Esophagus muscularis mucosa (tissue), 4 donors: ENCODE data around the gene CMPK1. TPM values are rescaled to one million over a fixed set of nuclear protein-coding genes. Genes with fewer than 3 reads are reported as not detected.
A peak's percentile ranks its signal among the peaks of the same experiment; 100 is the strongest.
"Not testable (repeated sequence)": the region's sequence is repeated elsewhere in the genome, so short reads cannot be mapped to it uniquely, and the experiment has no call there.

ENCODE experiments used
- DNase-seq: peaks from one replicate; pipeline ENCODE4 v3.0.0-alpha.2; 2017; ENCODE audit errors: extremely low spot score
- H3K27ac ChIP-seq, 4 donors: fragments of 200-600 bp; sonication (generic); replicated peaks in 1 of 4; 1 replicate in 3 of 4; 2 replicates in 1 of 4; pipeline ENCODE4 v1.5.1; 2016 to 2019; ENCODE audit warnings: mild to moderate bottlenecking in 1 of 4
- H3K27me3 ChIP-seq, 4 donors: fragments of 200-600 bp; sonication (generic); one replicate each; pipeline versions ENCODE4 v1.5.1 to v1.6.0; 2016 to 2019
- H3K36me3 ChIP-seq, 4 donors: fragments of 200-600 bp; sonication (generic); one replicate each; pipeline ENCODE4 v1.5.1; 2016 to 2019
- H3K4me1 ChIP-seq, 4 donors: fragments of 200-600 bp; sonication (generic); one replicate each; pipeline ENCODE4 v1.5.1; 2016 to 2019
- H3K4me3 ChIP-seq, 4 donors: fragments of 200-600 bp; sonication (generic); 1 replicate in 2 of 4; 2 replicates in 2 of 4; pipeline ENCODE4 v1.5.1; 2016 to 2019; ENCODE audit warnings: mild to moderate bottlenecking in 4 of 4, moderate library complexity in 1 of 4
- H3K9me3 ChIP-seq, 4 donors: fragments of 200-600 bp; sonication (generic); 1 replicate in 3 of 4; 2 replicates in 1 of 4; pipeline ENCODE4 v1.5.1; 2016 to 2019
- EP300 ChIP-seq: sonication (generic); formaldehyde crosslinking; IDR thresholded peaks from one replicate; pipeline ENCODE4 v1.6.1; 2017; ENCODE audit warnings: antibody characterized with exemption
- POLR2A ChIP-seq: fragments of 450-650 bp; IDR thresholded peaks from one replicate; pipeline ENCODE4 v1.6.1; 2017; ENCODE audit warnings: antibody characterized with exemption, moderate library complexity, mild to moderate bottlenecking, low read depth
- POLR2AphosphoS5 ChIP-seq, 2 donors: sonication (generic); formaldehyde crosslinking; IDR thresholded peaks; one replicate each; pipeline ENCODE4 v1.6.1; 2017; ENCODE audit warnings: antibody characterized with exemption in 2 of 2
- WGBS: methylation state at CpG from one replicate; pipeline ENCODE4 v1.1.5; 2018; 5-methylcytosine and 5-hydroxymethylcytosine counted together
- intact Hi-C: fragments of 100-400 bp; cut with DNase I; formaldehyde crosslinking; loops from one replicate; pipeline ENCODE4 v1.15.1; 2023
- total RNA-seq, 4 donors: library from RNA; depleted of rRNA; stranded (reverse); fragments of >200 nt; gene quantifications; one replicate each; pipeline versions ENCODE4 v1.1.0 to v1.2.1, GENCODE V29; 2016
- TF ChIP-seq, protein P1 (sequence below), 3 experiments: fragments of 200-600 bp in 2 of 3; fragments of 450-650 bp in 1 of 3; sonication (generic) in 2 of 3; IDR thresholded peaks; one replicate each; pipeline ENCODE4 v1.5.1; 2017 to 2019; ENCODE audit warnings: antibody characterized with exemption in 3 of 3, mild to moderate bottlenecking in 2 of 3, moderate library complexity in 1 of 3

CMPK1 gene, protein sequence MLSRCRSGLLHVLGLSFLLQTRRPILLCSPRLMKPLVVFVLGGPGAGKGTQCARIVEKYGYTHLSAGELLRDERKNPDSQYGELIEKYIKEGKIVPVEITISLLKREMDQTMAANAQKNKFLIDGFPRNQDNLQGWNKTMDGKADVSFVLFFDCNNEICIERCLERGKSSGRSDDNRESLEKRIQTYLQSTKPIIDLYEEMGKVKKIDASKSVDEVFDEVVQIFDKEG
- 100 to 1,000 TPM in 3 of 4 donors, 10 to 100 TPM in 1; 94.6 to 167 (median 121) TPM for total RNA-seq

DNA sequence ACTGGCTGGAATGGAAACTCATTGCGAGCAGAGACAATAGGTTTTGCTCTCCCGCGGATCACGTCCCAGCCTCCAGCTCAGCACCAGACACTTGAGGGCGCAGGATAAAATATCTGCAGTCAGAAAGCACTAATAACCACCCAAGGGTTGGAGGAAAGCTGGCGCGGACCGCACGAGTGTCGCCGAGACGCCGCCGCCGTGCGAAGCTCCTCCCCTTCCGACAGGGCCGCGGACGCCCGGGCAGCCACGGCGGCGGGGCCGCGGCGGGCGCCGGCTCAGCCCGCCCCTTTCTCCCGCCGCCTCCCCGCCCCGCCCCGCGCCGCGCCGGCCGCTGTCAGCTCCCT lies at the start of gene CMPK1:
TSS of gene CMPK1 (plus strand) at position 213 of the 344 bp plus-strand sequence. CDS start 156 bp downstream, outside the sequence.
- Histone ChIP-seq H3K4me3 (peak within 1 kb of the TSS; percentile 92 to 98 (median 96)), H3K27me3 (no peaks in the 10 kb centered on the region), H3K4me1 (peaks cover 24 to 51% (median 49%) of the 10 kb centered on the region in 4 donors), H3K27ac (peak within 1 kb of the TSS; percentile 99), H3K9me3 (no peaks in the 10 kb centered on the region), H3K36me3 (no peaks in the 10 kb centered on the region)
- DNase-seq = peak; percentile 93
- intact Hi-C loops = loop anchor here (2.0 kb wide), 1 partner anchor 17 kb away; no protein-coding TSS in a partner anchor
- 0% methylated on average over 5 of the region's 40 CpGs for WGBS
- TF ChIP-seq, protein P1, sequence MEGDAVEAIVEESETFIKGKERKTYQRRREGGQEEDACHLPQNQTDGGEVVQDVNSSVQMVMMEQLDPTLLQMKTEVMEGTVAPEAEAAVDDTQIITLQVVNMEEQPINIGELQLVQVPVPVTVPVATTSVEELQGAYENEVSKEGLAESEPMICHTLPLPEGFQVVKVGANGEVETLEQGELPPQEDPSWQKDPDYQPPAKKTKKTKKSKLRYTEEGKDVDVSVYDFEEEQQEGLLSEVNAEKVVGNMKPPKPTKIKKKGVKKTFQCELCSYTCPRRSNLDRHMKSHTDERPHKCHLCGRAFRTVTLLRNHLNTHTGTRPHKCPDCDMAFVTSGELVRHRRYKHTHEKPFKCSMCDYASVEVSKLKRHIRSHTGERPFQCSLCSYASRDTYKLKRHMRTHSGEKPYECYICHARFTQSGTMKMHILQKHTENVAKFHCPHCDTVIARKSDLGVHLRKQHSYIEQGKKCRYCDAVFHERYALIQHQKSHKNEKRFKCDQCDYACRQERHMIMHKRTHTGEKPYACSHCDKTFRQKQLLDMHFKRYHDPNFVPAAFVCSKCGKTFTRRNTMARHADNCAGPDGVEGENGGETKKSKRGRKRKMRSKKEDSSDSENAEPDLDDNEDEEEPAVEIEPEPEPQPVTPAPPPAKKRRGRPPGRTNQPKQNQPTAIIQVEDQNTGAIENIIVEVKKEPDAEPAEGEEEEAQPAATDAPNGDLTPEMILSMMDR (IDR thresholded peaks at IDR 0.05) = peak in 1 of 3 experiments; percentile 12
- TF ChIP-seq POLR2A (no peak), EP300 (no peak), POLR2AphosphoS5 (IDR thresholded peaks at IDR 0.05) (peak; percentile 41 to 54)

DNA sequence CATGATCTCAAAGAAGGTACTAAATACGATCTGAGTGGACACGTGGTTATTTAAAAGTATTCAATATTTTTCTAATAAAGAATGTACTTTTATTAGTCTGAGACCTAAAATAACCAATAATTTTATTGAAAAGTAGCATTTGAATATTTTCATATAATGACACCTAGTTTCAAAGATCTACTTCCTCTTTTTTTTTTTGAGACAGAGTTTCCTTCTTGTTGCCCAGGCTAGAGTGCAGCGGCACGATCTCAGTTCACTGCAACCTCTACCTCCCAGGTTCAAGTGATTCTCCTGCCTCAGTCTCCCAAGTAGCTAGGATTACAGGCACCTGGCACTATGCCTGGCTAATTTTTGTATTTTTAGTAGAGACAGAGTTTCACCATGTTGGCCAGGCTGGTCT lies 45.5 kb upstream of the CMPK1 start:
- H3K27ac ChIP-seq, H3K4me3 ChIP-seq, intact Hi-C loops, H3K9me3 ChIP-seq, H3K27me3 ChIP-seq, H3K4me1 ChIP-seq, H3K36me3 ChIP-seq, DNase-seq: not testable (repeated sequence)
- WGBS = 89% methylated on average over 4 of the region's 4 CpGs

DNA sequence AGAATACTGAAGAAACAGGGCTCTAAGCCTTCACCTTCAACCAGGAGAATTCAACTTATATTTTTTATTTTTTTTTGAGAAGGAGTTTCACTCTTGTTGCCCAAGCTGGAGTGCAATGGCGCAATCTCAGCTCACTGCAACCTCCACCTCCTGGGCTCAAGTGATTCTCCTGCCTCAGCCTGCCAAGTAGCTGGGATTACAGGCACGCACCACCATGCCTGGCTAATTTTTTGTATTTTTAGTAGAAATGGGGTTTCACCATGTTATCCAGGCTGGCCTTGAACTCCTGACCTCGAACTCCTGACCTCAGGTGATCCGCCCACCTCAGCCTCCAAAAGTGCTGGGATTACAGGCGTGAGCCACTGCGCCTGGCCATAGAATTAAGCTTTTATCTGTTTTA lies 38.7 kb upstream of the CMPK1 start:
- DNase-seq, intact Hi-C loops, H3K4me1 ChIP-seq, H3K36me3 ChIP-seq, H3K4me3 ChIP-seq, H3K9me3 ChIP-seq, H3K27ac ChIP-seq, H3K27me3 ChIP-seq: not testable (repeated sequence)
- 97% methylated on average over 6 of the region's 6 CpGs for WGBS

DNA sequence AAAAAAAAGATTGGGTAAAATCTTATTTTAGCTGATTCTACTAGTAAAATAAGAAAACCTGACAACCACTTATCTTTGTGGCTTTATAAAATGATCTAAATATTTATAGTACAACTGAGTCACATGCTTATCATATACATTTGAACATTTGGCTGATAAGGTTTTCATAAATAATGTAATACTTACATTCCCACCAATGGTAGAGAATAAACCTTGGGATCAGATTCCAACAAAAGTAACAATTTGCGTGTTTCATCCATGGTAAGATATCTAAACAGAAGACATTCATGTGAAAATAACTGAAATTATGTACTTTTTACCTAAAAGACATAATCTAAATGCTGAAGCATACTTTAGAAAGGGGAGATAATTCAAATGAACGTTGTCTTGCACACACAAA lies 38.0 kb upstream of the CMPK1 start:
- DNase-seq = no peak
- 88% methylated on average over 2 of the region's 2 CpGs for WGBS
- H3K9me3 ChIP-seq = no peaks in the 10 kb centered on the region
- peaks cover 0 to 7% (median 2%) of the 10 kb centered on the region in 4 donors for H3K4me1 ChIP-seq
- H3K27me3 ChIP-seq = no peaks in the 10 kb centered on the region
- intact Hi-C loops = no loop called here
- no peak overlapping the region for H3K27ac ChIP-seq
- H3K36me3 ChIP-seq = no peaks in the 10 kb centered on the region
- TF ChIP-seq POLR2AphosphoS5 (IDR thresholded peaks at IDR 0.05) (no peak), EP300 (no peak), POLR2A (no peak)
- TF ChIP-seq, protein P1 (IDR thresholded peaks at IDR 0.05) = no peak
- no peak overlapping the region for H3K4me3 ChIP-seq

DNA sequence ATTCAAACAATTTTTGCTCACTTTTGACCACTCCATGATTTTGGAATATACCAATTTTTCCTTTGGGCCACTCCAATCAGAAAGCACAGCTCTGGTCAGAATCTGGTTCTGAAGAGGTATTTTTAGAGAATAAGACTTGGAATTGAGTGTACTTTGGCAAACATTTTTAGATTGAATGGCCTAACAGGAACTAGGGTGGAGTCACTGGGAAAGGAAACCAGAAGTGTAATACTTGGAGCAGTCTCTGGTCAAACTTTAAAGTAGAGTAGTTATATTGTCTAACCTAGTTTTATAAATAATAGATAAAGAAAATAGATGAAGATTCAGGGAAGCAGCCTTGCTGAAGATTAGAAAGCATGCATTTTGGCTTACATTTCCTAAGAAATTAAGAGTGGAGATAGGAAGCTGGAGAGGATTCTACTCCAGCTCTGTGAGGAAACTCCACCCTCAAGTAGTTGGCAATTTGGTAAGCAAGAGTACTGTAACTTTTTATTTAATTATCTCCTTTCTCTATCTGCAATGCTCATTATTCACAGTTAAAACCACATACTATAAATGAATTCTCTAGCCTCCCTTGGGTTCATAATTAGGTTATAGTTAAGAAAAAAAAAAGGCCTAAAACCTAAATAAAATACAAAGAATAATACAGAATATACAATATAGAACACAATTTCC lies 35.4 kb upstream of the CMPK1 start:
- H3K27me3 ChIP-seq = no peaks in the 10 kb centered on the region
- TF ChIP-seq POLR2AphosphoS5 (IDR thresholded peaks at IDR 0.05) = no peak
- TF ChIP-seq, protein P1 (IDR thresholded peaks at IDR 0.05) = no peak
- TF ChIP-seq EP300 = no peak
- TF ChIP-seq POLR2A = no peak
- DNase-seq = no peak
- no peak overlapping the region for H3K4me3 ChIP-seq
- no peaks in the 10 kb centered on the region for H3K9me3 ChIP-seq
- peaks cover 0 to 7% (median 2%) of the 10 kb centered on the region in 4 donors for H3K4me1 ChIP-seq
- H3K27ac ChIP-seq = peak overlapping the region in 3 of 4 donors; percentile 16 to 40 (median 34)
- intact Hi-C loops = no loop called here
- peaks cover 0 to 7% (median 0%) of the 10 kb centered on the region in 4 donors for H3K36me3 ChIP-seq
